Astrocyte (in vitro differentiated cells and primary cell): ENCODE results near the gene ZNF730.

Experiments used
- EZH2 ChIP-seq: IDR thresholded peaks from 2 replicates; pipeline ENCODE4 v1.6.1; 2012; ENCODE audit warnings: mild to moderate bottlenecking, low read length, inconsistent platforms; ENCODE audit not compliant: insufficient read depth
- TF ChIP-seq, protein P1 (sequence below): IDR thresholded peaks from 2 replicates; pipeline ENCODE4 v1.5.1; 2011; ENCODE audit warnings: low read depth, mild to moderate bottlenecking, inconsistent platforms, low read length, moderate library complexity; ENCODE audit not compliant: insufficient read depth

DNA sequence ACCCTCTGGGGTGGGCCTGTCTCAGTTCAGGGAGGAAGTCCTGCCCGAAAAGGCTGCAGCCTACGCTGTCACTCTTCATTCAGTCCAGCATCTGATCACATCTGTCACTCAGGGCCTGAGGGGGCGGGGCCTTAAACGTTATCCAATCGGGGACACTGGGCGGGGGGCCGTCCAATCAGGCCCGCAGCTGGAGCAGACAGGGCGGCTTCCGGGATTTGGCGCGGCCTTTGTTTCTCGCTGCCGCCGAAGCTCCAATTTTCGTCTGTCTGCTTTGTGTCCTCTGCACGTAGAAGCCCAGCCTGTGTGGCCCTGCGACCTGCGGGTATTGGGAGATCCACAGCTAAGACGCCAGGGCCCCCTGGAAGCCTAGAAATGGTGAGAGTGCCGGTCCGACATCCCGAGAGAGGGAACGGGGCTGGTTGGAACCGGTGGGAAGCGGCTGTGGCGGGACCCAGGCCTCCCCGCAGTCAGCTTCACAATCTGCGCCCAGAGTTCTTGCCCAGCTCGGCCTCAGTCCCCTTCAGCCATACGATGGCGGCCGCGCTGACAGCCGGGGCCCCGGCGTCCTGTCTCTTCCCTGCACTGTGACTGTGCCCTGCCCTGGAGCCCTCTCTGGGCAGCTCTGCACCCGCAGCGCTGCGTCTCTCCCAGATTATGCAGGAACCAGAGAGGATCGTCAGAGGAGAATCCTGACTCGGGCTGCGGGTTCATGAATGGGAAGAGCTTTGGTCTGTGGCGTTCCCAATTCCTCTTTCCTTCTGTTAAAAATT lies at the start of gene ZNF730:
- TF ChIP-seq, protein P1, sequence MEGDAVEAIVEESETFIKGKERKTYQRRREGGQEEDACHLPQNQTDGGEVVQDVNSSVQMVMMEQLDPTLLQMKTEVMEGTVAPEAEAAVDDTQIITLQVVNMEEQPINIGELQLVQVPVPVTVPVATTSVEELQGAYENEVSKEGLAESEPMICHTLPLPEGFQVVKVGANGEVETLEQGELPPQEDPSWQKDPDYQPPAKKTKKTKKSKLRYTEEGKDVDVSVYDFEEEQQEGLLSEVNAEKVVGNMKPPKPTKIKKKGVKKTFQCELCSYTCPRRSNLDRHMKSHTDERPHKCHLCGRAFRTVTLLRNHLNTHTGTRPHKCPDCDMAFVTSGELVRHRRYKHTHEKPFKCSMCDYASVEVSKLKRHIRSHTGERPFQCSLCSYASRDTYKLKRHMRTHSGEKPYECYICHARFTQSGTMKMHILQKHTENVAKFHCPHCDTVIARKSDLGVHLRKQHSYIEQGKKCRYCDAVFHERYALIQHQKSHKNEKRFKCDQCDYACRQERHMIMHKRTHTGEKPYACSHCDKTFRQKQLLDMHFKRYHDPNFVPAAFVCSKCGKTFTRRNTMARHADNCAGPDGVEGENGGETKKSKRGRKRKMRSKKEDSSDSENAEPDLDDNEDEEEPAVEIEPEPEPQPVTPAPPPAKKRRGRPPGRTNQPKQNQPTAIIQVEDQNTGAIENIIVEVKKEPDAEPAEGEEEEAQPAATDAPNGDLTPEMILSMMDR, result no peak
- no peak for TF ChIP-seq EZH2
